AG09319 (cell line): ENCODE data around the gene GRIA4.

ENCODE experiments used
- DNase-seq: peaks from one replicate; pipeline ENCODE4 v3.0.0-alpha.2; 2010; ENCODE audit warnings: low read depth; ENCODE audit errors: extremely low read depth
- CTCF ChIP-seq: IDR thresholded peaks from 2 replicates; pipeline ENCODE4 v1.5.1; 2011; ENCODE audit warnings: low read depth, mild to moderate bottlenecking, inconsistent platforms, low read length, moderate library complexity

Gene GRIA4

GRCh38 chr11:105891685-105892084, 281.8 kb downstream of the GRIA4 start:
- no peak for DNase-seq
- no peak for TF ChIP-seq CTCF

- TF ChIP-seq CTCF, result no peak
- DNase-seq, result no peak
These were observed 287.3 kb downstream of the GRIA4 start for GRCh38 chr11:105897161-105897560.

GRCh38 chr11:105899772-105900171, 289.9 kb downstream of the GRIA4 start:
- no peak for DNase-seq
- TF ChIP-seq CTCF, result no peak

GRCh38 chr11:105900515-105901035, 290.7 kb downstream of the GRIA4 start:
- no peak for DNase-seq
- no peak for TF ChIP-seq CTCF

- TF ChIP-seq CTCF, result no peak
- DNase-seq, result no peak
These were observed 293.2 kb downstream of the GRIA4 start for GRCh38 chr11:105903113-105903512.

GRCh38 chr11:105906517-105906916, 296.6 kb downstream of the GRIA4 start:
- no peak for DNase-seq
- no peak for TF ChIP-seq CTCF

GRCh38 chr11:105907319-105907718, 297.4 kb downstream of the GRIA4 start:
- no peak for TF ChIP-seq CTCF
- no peak for DNase-seq
